HuH-7.5 (cell line): ENCODE results near the gene RIPK1.
A peak's percentile ranks its signal among the peaks of the same experiment; 100 is the strongest.
"Not testable (repeated sequence)": the region's sequence is repeated elsewhere in the genome, so short reads cannot be mapped to it uniquely, and the experiment has no call there.

Source experiments
- DNase-seq: peaks from one replicate; pipeline ENCODE4 v3.0.0; 2011; ENCODE audit warnings: low spot score

Gene RIPK1

DNA sequence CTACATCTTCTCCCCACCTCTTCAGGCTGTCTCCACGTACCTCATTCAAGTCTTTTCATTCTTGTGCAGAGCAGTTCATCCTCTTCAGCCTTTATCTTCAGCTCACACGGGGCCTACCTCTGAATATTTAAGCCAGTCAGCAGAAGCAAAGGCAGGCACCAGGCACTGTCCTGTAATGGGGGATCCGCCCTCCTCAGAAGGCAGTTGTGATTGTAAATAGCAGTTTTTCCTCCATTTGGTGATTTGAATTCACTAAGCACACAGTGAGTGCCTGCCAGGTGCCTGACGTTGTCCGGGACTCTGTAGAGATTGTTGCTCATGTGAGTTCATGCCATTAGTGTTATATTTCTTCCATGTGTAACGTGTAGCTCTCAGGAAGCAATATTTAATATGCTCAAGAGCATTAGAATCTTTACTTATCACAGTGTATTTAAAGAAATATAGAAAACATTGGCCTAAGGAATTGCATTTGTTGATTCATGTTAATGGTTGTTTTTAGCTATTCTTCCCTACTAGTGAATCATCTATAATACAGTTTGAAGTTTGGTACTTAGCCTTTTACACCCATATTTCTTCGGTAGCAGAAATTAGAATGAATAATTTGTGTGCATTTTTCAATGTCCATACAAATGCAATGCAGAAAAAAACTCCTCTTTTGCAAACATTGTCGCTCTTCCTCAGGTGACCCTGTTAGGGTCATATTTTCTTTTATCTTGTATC, 68.2 kb downstream of the RIPK1 start:
- DNase-seq: no peak

DNA sequence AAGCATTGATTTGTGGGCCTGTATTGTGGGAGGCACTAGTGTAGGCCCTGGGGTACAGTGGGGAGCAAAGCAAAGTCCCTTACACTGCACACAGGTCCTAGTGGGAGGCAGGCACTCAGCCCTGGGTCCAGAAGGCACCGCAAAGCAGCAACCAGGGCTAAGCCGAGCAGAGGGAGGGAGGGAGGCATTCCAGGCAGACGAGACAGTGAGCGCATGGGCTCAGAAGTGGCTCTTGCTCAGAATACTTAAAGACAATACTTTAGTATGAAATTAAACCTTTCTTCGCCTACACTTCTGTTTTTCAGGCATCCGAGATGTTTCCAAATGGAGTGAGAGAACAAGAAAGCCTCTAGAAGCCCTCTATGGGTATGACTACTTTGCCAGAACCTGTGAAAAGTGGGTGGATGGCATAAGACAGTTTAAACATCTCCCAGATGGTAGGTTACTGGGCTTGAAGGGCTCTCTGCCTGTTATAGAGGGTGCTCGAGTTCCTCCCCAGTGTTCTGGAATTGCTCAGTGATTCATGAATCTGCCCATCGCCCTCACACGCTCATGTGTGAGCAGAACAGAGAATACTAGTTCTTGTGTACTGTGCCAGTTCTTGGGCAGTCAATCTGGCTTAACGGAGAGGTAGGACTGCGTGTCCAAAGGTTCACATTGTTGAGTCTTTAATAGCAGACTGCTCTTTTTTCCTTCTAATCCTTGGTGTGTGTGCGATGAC, 68.9 kb downstream of the RIPK1 start:
- no peak for DNase-seq

DNA sequence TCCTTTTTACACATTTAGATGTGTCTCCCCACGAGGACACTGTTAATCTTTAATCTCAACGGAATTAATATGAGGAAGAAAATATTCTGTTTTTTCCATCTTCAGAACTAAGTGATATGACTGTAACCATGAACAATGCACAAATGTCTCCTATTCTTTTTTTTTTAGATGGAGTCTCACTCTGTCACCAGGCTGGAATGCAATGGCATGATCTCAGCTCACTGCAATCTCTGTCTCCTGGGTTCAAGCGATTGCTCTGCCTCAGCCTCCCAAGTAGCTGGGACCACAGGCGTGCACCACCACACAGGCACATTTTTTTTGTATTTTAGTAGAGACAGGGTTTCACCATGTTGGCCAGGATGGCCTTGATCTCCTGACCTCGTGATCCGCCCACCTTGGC, 69.6 kb downstream of the RIPK1 start:
- not testable (repeated sequence) for DNase-seq

DNA sequence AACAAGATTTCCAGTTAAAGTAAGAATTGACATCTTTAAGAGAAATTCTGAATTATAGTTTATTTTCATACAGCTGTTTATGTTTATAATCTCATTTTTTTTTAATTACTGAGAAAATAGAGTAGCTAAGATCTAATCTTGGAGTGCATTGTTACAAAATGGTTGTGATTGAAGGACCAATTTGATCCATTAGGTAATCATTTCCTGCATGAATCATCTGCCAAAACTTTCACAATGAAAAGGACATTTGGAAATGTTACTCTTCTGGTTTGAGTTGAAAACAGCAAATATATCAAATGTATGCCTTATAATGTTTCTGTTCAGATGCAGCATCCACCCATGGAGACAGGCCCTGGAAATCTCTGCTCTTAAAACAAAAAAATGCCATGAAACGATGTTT, 70.0 kb downstream of the RIPK1 start:
- no peak for DNase-seq

DNA sequence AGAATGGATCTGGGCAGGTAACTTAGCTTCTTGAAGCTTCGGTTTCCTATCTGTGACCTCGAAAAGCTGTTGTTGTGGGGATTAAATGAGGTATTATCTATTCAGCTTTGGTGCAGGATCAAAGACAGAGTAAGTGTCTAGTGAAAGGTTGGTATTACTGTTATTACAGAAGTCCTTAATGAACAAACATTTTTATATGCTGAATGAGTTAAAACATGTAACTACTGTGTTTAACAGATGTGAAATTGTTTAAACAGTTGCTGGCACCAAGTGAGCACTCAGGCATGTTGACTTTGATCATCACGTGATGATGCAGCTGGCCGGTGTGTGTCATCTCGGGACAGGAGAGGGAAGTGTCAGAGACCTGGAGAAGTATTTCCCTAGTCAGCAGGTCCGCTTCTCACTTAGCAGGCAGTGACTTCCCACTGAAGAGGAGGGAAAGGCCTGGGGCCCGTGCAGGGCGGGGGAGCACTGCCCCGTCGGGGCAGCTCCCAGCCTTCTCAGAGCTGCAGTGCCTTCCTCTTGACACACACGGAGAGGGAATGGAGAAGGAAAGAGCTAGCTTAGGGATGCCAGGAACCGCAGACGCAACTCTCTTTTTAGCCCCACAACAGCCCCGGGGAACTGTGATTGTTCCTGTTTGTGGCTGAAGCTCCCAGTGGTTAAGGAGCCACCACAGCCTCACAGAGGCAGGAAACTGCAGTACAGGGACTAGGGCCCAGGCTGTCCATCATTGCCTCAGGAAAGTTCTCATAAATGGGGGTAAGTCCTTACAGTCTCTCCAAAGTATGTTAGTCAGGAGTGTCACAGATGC, 71.0 kb downstream of the RIPK1 start:
- DNase-seq: peak; percentile 81

DNA sequence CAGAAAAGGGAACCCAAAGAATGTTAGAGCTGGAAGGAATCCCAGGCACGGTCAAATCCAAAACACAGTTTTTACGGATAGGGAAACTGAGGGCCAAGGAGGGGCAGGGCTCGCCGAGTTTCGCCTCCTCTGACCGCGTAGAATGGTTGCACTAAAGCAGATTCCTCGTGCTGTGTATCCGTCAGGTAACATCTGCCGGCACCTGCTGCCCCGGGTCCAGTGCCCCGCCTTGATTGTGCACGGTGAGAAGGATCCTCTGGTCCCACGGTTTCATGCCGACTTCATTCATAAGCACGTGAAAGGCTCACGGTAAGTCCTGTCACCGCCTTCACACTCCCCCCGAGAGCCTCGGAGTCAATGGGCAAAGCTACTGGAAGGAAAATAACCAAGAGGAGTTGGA, 71.9 kb downstream of the RIPK1 start:
- no peak for DNase-seq

DNA sequence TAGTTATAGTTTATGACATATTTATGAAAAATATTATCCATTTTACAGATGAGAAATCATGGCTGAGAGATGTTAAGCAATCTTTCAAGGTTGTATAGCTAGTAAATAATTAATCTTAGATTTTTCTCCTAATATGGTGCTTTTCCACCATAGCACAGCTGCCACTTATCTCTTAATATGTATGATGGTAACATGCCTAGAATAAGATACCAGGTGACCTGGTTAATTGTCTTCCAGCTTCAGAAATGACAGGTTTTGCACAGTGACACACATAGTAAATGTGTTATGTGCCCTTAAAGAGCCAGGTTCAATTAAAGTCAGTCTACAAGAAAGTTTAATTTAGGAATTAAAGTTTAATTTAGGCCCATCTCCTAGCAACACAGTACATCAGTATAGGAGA, 74.2 kb downstream of the RIPK1 start:
- DNase-seq: no peak

DNA sequence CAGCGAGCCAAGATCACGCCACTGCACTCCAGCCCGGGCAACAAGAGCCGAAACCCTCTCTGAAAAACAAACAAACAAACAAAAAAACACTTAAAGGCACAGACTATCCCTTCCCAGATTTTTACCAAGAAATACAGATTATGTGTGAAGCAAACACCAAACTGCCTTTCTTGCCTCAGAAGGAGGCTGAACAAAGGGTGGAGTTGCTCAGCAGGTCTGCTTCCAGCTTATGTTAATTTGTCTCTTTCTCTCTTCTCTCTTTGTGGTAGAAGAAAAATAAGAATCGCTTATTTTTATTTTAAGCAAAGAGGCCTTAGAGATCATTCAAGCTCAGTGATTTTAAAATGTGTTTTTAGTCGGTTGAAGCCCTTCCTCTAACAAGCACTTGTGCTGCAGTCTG, 74.9 kb downstream of the RIPK1 start:
- DNase-seq: no peak

DNA sequence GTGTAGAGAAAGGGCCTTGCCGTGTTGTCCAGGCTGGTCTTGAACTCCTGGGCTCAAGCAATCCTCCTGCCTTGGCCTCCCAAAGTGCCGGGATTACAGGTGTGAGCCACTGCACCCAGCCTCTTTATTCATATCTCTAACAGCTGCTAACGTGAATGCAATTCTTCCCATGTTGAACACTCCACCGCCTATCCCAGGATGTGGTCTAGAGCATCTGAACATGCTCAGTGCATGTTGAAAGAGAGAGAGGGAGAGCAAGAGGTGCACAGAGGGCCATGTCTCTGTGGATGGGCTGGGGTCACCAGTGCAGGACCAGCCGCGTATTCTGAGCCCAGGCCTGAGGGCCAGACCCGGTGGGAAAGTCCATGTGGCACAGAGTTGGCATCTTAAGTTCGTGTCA, 76.3 kb downstream of the RIPK1 start:
- no peak for DNase-seq

DNA sequence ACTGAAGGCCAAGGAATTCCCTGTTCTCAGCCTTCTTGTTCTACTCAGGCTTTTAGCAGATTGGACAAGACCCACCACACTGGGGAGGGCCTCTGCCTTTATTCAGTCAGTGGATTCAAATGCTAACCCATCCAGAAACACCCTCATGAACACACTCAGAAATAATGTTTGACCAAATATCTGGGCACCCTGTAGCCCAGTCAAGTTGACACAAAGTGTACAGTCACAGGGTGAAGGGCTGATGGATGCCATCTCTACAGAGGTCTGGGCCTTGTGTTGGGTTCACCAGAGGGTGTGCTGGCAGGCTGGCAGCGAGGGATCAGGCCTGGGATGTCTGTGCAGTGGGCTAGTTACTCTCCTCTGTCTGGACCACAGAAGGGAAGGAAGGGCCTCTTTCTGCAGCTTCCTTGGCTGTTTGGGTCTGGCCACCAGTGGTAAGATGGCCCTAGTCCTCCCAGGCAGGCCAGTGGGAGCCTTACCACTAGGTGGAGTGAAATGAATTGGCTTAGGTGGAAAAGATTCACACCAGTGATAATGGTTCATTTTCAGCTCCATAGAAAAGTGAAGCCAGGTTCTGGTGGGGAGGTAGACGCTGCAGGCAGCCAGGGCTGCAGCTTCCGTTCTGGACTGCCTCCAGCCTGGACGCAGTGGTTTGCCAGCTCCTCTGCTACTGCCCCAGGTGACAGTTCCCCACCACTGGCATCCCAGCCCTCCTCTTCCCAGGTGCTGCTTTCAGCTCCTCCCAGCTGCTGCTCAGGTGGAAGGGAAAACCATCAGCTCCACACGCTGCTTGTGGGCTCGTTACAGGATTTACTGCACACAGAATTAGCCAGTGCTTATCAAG, 79.8 kb downstream of the RIPK1 start:
- no peak for DNase-seq

DNA sequence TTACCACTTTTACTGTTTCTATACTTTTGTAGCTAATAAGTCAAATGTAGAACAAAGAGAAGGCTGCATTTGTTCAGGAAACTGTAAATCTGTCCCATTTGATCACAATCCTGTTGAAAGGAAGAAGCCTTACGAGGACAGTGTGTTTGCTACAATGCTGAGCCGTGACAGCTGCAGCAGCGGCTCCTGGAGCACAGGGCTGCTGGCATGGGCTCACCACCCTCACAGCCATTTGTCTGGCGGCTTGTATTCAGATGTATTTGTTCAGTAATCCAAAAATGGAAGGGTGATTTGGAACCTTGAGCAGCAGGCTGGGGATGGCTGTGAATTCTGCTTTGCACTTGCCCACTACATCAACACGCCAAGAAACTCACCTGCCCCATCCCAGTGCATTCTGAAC, 83.4 kb downstream of the RIPK1 start:
- no peak for DNase-seq

DNA sequence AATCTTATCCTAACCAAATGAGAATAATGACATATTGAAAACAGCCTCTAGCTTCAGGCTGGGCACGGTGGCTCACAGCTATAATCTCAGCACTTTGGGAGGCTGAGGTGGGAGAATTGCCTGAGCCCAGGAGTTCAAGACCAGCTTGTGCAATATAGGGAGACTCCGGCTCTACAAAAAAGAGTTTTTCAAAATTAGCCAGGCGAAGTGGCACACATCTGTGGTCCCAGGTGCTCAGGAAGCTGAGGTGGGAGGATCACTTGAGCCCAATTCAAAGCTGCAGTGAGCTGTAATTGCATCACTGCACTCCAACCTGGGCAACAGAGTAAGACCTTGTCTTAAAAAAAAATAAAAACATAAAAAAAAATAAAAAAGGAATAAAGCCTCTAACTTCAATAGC, 84.4 kb downstream of the RIPK1 start:
- no peak for DNase-seq

DNA sequence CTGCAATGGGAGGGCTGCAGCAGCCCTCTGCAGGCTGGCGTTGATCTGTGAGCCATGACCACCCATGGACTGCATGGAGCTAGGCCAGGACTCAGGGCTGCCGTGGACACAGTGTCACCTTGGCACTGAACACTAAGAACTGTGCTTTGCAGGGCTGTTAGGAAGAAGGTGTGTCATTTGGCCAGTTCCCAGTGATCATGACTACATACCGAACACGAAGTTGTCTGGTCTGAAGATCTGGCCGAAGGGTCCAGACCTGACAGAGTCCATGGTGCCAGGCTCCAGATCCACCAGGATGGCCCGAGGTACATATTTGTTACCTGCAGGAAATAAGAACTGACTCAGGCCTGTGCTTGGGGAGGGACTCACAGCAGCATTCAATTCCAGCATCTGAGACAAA, 87.1 kb downstream of the RIPK1 start:
- DNase-seq: not testable (repeated sequence)

DNA sequence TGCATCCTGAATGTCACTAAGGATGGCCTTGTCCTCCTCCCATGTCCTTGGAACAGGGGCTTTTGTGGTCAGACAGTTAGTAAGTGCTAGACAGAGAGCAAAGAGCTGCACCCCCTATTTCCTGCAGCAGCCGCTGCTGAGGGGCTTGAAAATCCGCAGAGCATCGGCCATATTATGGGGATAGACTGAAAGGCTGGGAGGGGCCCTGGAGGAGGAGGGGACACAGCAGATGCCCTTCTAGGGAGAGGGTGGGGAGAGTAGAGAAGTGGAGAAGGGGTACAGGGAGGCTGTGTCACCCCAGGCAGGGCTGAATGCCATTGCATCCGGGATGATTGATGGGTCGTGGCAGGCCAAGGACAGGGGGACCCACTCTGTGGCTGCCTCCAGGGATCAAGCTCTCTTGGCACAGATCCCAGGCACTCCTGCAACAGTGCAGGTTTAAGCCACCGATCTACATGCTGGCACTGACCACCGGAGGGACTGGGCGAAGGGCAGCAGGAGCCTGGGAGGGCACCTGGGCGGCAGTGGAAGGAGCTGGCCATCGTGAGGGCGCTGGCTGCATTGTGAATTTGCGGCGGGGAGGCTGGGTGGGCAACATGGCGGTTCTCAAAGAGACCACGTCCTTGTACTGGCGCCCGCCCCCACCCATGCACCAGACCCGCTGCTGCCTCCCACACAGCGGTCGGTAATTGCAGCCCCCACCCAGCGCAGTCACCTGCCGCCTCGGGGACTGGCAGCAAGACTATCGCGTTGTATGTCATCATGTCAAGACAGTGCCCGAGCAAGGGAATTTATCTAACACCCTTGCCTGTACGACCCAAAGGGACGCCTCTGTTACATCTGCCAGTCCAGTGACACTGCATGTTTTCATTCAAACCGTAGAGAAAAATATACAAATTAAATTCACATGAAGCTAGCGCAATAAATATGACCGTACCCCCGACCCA, 88.2 kb downstream of the RIPK1 start:
- DNase-seq: not testable (repeated sequence)

DNA sequence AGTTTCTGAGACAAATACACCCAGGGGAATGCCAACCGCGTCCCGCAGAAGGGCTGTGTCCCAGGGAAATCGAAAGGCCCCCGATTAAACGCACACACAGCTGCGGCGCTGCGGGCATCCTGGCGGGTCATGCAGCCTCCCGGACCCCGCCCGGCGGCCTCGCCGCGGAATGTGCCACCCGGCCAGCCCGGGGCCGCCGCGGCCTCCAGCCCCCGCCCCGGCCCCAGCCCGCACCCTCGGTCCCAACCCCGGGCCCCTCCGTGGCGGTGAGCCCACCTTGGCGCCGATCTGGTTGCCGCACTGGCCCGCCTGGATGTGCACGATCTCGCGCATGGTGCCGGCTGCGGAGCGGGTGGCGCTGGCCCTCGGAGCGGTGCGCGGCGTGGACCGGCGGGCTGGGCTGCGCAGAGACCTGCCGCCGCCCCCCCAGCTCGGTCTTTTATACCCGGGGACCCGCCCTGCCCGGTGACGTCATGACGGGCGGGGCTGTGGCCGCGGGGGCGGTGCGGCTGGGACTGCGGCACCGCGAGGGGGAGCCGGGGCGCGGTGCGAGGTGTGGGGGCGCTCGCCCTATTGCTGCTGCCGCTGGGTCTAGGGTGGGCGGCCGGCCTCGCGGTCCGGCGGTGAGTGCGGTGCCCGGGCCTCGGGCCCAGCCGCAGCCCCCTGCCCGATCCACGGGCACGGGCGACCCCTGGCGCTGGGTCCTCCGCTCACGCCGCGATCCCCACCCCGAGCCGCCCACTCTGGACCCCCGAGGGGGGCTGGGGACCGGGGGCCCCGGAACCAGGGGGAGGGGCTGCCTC, 89.0 kb downstream of the RIPK1 start, which contains the start of gene TUBB2A:
TSS of gene TUBB2A (minus strand) at position 414 of the 803 bp plus-strand sequence. CDS start at position 333, 81 bp downstream.
- peak; percentile 83 for DNase-seq

DNA sequence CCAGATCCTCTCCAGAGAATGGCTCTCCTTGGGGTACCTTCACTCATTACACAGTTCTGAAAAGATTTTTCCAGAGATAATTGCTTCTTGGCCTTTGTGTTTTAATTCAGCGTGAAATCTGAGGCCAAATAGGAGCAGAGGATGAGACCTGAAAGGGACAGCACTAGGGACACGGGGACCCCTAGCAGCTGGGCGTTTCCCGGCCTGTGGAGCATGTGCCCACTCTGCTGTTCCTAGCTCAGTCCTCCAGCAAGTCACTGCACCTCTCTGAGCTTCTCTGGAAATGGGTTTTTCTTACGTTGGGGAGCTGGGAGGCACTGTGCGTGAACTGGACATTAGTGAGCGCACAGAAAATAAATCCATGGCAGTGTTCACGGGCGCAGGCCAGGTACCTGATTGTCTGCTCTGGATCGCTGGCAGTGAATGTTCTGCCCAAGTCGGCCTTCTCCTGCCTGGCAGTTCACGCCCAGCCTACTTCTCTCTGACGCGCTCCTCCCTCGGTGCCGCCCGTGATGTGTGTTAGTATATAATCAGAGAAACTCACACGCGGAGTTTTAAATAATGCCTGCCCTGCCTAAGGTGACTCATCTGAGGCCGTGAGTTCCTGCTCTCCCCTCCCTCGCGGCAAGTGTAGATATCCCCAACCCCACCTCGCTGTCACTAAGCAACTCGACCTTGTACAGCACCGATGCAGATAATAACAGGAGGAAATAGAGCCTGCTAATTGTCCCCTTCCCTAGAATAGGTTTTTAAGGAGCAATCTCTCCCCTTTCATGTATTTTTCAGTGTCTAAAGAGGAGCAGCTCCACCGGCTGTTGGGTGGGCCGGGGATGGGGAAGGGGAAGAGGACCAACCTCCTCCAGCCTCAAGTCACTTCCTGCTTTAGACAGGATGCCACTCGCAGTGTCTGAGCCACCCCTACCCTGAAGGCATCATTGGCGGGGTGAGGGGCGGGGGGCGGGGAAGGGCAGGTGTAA, 91.8 kb downstream of the RIPK1 start:
- no peak for DNase-seq

DNA sequence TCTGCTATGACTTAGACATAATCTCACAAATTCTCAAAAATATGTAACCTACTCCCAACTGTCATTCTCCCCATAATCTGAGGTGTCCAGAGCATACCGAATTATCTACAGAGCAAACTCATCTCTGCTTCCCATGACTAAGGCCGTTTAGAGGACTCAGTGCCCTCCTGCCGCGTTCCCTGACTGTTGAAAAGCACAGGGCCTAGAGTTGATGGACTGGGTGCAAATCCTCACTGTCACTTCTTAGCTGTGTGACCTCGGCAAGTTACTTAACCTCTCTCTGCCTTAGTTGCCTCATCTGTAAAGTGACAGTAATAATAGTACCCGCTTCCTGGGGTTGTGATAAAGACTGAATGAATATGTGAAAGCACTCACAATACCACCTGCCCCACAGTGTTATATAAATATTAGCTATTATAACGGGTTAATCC, 93.8 kb downstream of the RIPK1 start:
- no peak for DNase-seq

DNA sequence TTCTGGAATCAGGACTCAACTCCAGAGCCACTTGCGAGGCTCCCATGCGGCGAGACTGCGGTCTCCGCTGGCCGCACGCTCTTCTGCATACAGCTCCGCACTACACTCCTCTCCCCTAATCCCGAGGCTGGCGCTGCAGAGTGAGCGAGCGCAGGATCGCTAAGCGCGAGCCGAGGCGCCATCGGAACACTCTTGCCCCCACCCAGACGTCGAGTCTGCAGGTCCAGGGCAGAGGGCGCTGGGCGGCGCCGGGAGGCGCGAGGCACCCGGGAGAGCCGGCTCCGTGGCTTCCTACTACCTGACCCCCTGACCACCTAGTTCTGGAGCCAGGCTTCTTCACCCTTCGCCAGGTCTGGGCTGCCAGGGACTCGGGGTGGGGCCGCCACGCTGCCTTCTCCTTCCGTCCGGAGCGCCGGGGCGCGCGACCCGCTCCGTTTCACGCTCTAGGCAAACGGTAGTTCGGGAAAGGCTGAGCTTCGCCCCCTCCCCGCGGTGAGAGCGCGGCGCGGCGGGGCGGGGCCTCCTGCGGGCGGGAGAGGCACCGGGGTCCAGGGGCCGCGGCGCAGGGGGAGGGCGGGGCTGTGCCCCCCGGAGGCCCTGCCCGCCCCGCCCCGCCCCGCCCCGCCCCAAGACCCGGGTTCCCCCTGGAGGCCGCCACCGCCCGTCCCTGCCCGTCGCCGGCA, 94.4 kb downstream of the RIPK1 start:
- peak; percentile 71 for DNase-seq
